Measurements from ENCODE around the gene KRT80. TPM values are rescaled to one million over a fixed set of nuclear protein-coding genes. Genes with fewer than 3 reads are reported as not detected.

KRT80 gene
- total and polyA plus RNA-seq, 2 of the 13 experiments (the other 11 are each of a cell fraction or from before 2014, with no cell fraction given) = 0.27 to 0.53 TPM

- no peak; the same call in 1 of the 2 replicates for TF ChIP-seq IRF9 (CRISPR knock-in tag; IDR thresholded peaks at IDR 0.05; ENCODE audit: borderline replicate concordance)
- no peak for TF ChIP-seq ZNF331 (CRISPR knock-in tag; IDR thresholded peaks at IDR 0.05)
- TF ChIP-seq DRAP1 (CRISPR knock-in tag; IDR thresholded peaks at IDR 0.05) = no peak; the same call in 1 of the 2 replicates
- no peak for TF ChIP-seq EHMT2 (IDR thresholded peaks at IDR 0.05; ENCODE audit: borderline replicate concordance, low read depth, low read length)
- no peak for TF ChIP-seq ZNF296 (CRISPR knock-in tag; conservative IDR thresholded peaks at IDR 0.05)
- peak; percentile 68 for TF ChIP-seq ELF3 (CRISPR knock-in tag; IDR thresholded peaks at IDR 0.05)
- TF ChIP-seq RFXAP (CRISPR knock-in tag; IDR thresholded peaks at IDR 0.05; ENCODE audit: borderline replicate concordance) = peak; percentile 44
- peak in 1 of 2 experiments; percentile 24; a peak in 1 of 4 replicates for TF ChIP-seq POLR2A (IDR thresholded peaks at IDR 0.05; ENCODE audit: insufficient read depth in 1 of 2, low read depth in 2 of 2, low read length in 2 of 2)
- TF ChIP-seq SNRNP70 (IDR thresholded peaks at IDR 0.05; ENCODE audit: low read depth, low read length) = no peak
- TF ChIP-seq HNF4A (CRISPR knock-in tag; IDR thresholded peaks at IDR 0.05) = peak; percentile 87
- TF ChIP-seq ZNF275 (CRISPR knock-in tag; IDR thresholded peaks at IDR 0.05; ENCODE audit: borderline replicate concordance) = no peak
- no peak for TF ChIP-seq ZNF33A (CRISPR knock-in tag; IDR thresholded peaks at IDR 0.05; ENCODE audit: borderline replicate concordance)
- TF ChIP-seq ATF3 (CRISPR knock-in tag; IDR thresholded peaks at IDR 0.05) = no peak
- 0 out of 2 replicates have a peak, but pooled peaks have one; percentile 8 for TF ChIP-seq KAT7 (CRISPR knock-in tag; IDR thresholded peaks at IDR 0.05; ENCODE audit: borderline replicate concordance)
- peak; percentile 87 for TF ChIP-seq ZEB1 (IDR thresholded peaks at IDR 0.05; ENCODE audit: insufficient replicate concordance, low read depth)
- TF ChIP-seq RXRB (CRISPR knock-in tag; IDR thresholded peaks at IDR 0.05; ENCODE audit: borderline replicate concordance) = peak; percentile 97
- no peak for TF ChIP-seq ZNF496 (CRISPR knock-in tag; IDR thresholded peaks at IDR 0.05; ENCODE audit: insufficient replicate concordance)
- TF ChIP-seq TOE1 (CRISPR knock-in tag; IDR thresholded peaks at IDR 0.05) = no peak
- no peak; the same call in 1 of the 2 replicates for TF ChIP-seq ZNF629 (CRISPR knock-in tag; conservative IDR thresholded peaks at IDR 0.05)
- no peak for TF ChIP-seq DZIP1 (CRISPR knock-in tag; IDR thresholded peaks at IDR 0.05)
- 0 out of 2 replicates have a peak, but pooled peaks have one; percentile 14 for TF ChIP-seq ZSCAN21 (CRISPR knock-in tag; IDR thresholded peaks at IDR 0.05; ENCODE audit: borderline replicate concordance)
- TF ChIP-seq ZBTB7A (CRISPR knock-in tag; IDR thresholded peaks at IDR 0.05) = 0 out of 2 replicates have a peak, but pooled peaks have one; percentile 11
- TF ChIP-seq ZNF329 (CRISPR knock-in tag; IDR thresholded peaks at IDR 0.05; ENCODE audit: low read depth) = no peak
These were observed 72.2 kb downstream of the KRT80 start (continued) for GRCh38 chr12:52119398-52120254.
